ENCODE measurements around the gene DLG2. TPM values are rescaled to one million over a fixed set of nuclear protein-coding genes. Genes with fewer than 3 reads are reported as not detected.
A peak's percentile ranks its signal among the peaks of the same experiment; 100 is the strongest.

DLG2 gene
- total RNA-seq, 1 donor from 2014 or later, result 25.3 TPM

DNA sequence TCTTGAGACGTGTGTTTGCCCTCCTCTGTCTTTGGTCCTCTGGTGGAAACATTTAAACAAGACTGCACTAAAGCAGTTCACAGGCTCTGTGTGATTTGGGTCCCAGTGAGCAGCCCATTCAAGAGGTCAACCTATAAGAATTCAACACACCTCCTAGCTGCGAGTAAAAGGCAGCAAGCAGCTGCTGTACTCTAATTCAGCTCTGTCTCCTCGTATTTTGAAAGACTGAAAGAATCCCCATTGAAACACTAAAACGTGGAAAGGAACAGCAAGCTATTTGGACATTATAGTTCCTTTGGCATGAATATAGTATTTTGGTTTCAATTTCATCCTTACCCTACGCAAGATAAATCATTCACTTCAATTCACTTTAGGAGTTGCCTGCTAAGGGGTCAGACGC lies 1046.7 kb downstream of the DLG2 start:
- DNase-seq (ENCODE audit: low spot score), result no peak

DNA sequence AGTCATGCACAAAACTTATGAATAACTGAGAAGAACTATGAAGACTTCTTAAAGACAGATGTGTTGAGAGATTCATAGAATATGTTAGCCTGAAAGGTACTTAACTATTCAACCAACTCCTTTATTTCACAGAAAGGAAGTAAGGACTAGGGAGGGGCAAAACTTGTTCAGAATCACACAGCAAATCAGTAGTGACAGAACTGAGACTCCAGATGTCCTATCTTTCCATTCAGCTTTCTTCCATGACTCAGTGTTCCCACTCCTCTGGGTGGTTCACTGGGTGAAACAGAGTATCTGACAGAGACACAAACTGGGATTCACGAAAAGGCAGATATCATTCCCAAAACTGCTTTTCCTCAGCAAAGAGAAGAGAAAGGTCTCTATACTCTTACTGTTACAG lies 1053.3 kb downstream of the DLG2 start:
- no peak for DNase-seq (ENCODE audit: low spot score)

DNA sequence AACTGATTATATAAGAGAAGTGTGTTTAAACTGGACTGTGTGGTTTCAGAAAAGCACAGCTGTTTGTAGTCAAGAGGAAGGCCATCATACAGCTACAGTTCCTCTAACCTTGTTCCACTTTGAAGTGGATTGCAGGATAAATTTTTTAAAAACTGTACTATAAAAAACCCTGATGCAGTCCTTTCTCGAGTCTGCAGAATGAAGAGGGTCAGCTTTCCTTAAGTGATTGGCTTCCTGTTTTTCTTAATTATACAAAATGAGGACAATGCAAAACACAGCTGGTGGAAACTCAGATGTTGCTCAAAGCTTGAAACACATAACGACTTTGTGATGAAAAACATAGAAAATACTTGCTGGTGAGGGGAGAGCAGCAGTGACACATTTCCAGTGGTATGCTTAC lies 1060.5 kb downstream of the DLG2 start:
- DNase-seq (ENCODE audit: low spot score), result no peak

DNA sequence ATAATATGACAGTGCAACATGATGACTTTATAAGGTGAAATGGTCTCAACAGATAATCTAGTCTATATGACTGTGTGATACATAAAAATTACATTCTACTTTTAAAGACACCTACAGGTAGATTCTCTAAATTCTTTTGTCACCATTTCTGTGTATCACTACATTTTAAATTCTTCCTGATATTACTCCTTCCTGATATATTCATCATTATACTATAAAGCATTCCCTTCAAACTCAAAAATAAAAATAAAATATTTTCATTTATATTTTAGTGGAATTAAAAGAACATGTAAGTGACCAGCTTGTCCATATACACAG lies 1062.3 kb downstream of the DLG2 start:
- no peak for DNase-seq (ENCODE audit: low spot score)

DNA sequence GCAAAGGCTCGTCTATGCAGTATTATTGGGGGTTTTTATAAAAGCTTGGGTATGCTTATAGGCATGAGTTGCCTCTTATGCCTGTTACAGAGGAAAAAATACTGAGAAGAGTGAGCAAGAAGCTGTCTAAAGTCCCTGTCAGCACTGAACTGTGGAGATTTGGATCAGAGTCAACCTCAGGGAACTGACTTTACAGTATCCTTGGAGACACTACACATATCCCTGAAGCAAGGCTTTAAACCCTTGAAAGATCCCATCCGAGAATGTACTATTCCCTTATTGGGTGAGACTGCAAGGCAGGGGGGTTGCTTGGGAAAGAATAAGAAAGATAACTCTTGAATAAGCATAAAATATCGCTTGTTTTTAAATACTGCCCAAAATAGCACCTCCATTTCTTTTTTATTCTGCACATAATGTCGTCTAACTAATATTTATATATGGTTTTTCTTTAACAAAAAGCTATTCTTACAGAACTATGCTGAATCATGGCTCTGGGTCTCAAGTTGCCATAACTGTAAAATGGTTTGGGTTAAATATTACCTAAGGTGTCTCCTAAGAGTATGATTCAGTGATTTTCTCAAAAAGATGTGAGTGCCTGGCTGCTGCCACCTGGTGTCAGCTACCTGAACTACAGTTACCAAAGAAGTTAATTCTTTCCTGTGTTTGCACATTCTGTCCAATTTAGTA lies 1062.8 kb downstream of the DLG2 start:
- peak; percentile 47 for DNase-seq (ENCODE audit: low spot score)

DNA sequence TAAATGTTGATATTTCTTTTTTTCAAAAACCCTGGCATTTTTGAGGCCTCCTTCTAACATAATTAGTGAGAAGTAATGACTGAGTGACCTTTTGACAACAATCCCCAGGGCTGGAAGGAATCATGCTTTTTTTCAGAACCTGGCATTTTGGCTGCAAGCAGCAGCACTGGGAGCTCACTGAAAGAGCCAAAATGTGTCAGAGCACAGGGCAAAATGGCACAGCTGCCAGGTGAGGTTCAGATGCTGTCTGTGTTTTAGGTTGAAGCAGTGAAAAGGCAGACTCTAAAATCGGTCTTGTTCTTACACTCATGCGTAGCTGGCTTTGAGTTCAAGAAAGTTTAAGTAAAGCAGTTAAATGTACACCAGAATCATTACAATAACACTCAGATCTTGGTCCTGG lies 1063.8 kb downstream of the DLG2 start:
- no peak for DNase-seq (ENCODE audit: low spot score)

DNA sequence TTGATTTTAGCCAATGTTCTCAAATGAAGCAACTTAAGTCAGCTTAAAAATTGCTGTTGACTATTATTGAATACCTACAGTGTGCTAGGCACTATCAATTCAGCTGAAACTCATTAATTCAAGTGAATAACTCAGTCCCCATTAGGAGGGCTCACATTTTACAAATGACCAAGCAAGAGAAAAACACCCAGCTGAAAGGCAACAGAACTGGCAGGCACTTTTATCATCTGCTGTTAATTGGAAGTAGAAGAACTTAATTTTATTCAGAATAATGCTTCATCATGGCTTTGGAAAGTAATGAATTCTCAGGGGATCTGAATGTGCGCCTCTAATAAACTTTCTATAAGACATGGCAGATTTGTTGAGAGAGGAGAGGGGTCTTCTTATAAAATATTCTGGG lies 1066.9 kb downstream of the DLG2 start:
- no peak for DNase-seq (ENCODE audit: low spot score)

DNA sequence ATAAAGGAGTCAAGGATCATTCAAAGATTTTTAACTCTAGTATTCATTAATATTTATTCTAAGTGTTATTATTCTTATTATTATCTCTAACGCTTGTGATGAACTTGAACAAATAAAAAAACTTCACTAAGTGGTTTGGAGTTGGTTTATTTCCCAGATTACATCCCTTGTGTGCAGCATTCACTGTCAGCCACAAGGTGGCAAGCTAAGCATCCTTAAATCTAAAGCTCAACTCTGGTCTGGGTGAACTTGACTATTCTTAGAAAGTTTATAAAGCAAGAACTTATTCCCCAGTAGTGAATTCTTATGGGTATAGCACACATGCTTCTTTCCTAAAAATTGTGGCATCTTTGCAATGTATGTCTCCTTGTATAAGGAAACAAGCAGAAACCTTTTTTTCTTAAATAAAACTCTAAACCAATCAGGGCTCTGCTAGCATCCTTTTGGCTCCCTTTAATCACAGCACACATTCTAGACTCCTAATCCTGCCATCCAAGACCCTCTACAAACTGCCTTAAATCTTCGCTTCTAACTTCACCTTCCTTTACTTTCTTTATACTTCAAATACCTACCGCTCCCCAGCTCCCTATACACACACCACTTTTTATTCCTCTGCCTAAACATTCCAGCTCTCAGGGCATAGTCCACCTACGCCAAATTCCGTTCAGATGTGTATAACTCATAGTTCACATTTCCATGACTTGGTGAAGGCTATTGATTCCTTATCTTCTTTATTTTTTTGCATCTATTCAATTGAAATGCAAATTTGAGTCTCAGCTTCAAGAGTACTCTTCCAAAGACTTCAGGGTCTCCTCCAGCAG lies 1068.8 kb downstream of the DLG2 start:
- peak; percentile 60 for DNase-seq (ENCODE audit: low spot score)

DNA sequence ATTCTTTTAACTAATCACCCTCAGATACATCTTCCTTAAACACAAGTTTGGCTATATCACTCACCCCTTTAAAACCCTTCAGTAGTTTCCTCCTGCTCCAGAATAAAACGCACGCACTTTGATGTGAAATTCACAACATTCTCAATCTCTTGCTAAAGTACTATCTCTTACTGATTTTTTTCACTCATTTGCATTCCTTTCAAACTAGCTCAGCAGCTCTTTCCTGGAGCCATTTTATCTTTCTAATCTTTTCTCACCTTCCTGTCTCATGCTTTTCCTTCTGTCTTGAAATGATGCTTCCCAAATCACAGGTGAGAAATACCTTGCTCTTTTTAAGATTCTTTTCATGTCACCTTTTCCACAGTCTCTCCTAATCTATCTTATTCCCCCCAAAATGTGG lies 1074.4 kb downstream of the DLG2 start:
- DNase-seq (ENCODE audit: low spot score), result no peak

DNA sequence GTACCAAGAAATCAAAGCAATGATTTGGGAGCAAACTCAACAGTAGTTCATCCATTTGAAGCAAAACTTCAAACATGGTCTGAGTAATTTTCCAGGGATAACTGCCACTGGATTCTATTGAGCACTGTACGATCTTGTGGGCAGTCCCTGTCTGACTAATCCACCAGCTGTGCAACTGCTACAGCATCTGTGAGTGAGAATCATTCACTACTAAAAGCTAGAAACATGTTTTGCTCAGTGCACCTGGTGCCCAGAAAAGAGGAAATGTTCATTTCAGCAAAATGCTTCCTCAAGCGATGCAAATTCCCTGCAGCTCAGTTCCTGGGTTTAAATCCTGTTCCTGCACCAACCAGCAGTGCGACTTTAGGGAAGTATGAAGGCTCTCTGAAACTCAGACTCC lies 1077.9 kb downstream of the DLG2 start:
- DNase-seq (ENCODE audit: low spot score), result no peak

DNA sequence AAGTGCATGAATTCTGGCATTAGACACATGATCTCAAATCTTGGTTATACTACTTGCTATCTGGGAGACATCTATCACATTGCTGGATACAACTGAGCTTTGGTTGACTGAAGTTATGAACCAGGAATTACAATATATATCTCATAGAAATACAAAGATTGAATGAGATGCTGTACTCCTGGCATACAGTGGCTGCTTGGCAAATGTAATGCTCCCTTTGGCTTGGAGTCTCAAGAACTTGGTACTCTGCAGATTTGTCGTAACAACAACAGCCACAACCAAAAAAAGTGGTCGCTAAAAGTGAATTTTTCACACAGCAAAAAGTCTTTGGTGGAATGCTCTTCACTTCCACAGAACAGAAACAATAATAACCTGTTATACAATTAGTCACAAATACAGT lies 1082.6 kb downstream of the DLG2 start:
- DNase-seq (ENCODE audit: low spot score), result no peak

DNA sequence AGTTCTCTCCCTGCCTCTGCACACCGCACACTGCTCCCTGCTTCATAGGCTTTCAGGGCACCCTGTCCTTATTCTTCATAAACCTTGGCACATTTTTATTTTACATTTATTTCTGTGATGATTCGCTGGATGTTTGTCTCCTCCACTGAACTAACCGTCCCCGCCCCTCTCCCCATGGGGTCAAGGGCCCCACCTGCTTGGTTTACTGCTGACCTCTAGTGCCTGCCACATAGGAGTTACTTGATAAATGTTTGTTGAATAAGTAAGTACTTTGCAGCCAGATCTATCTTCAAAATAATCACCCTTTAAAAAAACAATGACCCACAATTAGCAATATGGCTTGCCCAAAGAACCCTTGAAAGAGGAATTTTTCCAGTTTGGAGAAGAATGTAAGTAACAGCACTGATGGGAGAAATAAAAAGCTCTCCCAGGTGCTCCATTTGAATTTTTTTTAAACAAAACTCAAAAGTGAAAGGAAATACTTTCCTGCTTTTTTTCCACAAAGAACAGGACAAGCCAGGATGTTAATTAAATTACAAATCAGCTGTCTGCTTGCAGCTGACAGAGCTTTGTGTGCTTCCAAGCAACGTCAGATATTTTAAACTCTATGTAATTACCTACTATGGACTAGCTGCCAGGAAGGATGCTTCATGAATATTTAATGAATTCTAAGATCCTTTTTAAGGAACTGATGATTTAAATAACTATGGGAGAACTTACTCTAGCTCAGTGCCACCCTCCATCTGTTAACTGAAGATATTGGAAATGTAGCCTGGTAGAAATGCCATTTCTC lies 1083.6 kb downstream of the DLG2 start:
- no peak for DNase-seq (ENCODE audit: low spot score)

DNA sequence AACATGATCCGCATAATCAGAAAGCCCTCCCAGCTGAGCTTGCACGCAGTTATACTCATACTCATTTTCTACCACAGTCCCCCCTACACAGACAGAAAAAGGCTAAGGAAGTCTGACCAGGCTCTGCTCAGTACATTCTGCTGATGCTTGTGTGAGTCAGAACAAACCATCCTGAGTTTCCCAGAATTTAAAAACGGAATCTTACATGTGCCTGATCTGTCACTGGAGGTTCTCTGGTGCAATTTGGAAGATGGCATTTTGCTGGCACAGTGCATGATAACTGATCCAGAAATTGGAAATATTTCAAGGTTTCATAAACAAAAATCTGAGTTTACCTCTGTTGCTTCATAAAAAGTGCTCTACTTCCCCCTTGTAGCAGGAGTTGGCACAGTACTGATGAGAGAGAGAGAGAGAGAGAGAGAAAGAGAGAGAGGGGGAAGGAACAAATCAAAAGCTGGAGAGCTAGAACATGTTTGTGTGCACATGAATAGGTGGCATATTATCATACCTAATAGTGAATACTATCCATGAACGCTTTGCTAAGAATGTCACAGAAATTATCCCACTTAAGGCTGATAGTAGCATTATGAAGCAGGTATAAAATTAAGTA lies 1085.3 kb downstream of the DLG2 start:
- no peak for DNase-seq (ENCODE audit: low spot score)

DNA sequence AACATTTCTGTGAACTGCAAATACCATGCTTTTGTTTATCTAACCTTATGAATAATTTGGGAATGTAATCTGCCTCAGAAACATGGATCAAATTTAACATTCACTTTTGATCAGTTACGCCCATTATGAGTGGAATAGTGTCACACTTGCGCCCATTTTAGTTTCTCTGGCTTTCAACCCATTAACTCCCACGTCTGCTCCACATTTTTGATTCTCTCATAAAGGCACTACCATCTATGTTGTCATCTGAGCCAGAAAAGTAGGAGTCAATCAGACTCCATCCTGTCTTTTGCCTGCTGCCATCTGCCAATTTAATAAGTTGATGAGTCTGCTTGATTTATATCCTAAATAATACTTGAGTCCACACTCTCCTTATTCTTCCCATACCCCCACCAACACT lies 1090.7 kb downstream of the DLG2 start:
- no peak for DNase-seq (ENCODE audit: low spot score)

DNA sequence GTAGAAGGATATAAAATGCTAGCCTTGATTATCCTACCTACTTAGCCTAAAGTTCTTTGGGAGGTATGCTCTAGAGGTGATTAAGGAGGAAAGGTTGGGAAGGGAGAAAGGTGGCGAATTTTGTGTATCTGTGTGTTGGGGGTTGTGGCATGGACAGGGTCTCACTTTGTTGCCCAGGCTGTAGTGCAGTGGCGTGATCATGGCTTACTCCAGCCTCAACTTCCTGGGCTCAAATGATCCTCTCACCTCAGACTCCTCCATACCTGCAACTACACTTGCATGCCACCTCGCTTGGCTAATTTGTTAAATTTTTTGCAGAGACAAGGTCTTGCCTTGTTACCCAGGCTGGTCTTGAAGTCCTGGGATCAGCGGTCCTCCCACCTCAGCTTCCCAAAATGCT lies 1094.8 kb downstream of the DLG2 start:
- no peak for DNase-seq (ENCODE audit: low spot score)

DNA sequence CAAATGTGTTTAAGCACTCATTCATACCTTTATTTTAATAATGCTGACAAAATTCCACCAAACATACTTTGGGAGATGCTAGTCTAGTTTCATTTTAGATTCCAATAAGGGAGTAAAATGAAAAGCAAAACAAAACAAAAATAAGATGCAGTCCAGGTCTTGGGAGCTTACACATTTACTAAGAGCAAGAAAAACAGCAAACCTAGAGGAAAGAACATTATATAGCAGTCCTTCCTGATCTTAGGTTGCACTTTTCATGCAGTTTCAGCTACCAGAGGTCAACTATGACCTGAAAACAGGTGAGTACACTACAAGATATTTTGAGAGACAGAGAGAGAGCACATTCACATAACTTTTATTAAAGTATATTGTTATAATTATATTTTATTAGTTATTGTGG lies 1100.9 kb downstream of the DLG2 start:
- no peak for DNase-seq (ENCODE audit: low spot score)

DNA sequence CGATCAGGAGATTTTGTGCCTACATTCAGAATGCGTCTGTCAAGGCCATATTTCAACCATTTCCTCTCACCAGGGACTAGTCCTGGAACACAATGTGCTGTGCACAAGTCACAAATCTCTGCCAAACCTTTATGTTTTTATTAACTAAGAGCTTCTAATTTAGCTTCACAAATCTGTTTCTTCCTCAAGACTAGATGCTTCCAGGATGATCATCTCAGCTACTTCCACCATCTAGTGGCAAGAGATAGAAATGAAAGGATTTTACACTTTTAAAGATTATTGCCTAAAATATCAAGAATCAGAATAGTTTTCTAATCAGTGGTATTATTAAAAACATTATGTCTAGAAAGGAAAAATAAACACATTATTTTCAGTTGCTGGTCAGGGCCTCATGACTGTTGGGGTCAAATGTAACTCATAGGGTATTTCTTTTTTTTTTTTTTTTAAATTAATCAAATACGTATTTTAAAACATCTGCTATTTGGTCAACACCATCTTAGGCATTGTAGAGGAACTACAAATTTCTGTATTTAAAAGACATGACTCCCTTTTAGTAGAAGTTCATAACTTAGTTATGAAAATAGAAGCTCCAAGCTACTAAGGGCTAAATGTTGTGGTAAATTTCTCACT lies 1102.6 kb downstream of the DLG2 start:
- peak; percentile 2 for DNase-seq (ENCODE audit: low spot score)

DNA sequence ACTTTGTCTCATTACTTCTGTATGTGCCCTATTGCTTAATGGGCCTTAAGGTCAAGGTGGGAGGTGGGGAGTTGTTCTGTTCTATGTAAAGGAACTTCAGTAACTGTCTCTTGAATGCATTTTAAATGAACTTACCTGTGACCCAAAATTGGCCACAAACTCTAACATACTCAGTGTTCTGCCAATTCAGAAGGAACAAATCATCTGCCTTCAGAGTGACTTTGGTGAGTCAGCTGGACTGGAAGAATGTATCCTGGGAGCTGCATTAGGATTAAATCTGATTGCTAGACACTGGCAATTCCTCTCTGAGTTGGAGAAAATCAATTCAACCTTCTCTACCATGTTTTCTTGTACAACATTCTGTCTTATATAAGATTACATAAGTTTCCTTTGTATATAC lies 1104.8 kb downstream of the DLG2 start:
- DNase-seq (ENCODE audit: low spot score), result no peak

DNA sequence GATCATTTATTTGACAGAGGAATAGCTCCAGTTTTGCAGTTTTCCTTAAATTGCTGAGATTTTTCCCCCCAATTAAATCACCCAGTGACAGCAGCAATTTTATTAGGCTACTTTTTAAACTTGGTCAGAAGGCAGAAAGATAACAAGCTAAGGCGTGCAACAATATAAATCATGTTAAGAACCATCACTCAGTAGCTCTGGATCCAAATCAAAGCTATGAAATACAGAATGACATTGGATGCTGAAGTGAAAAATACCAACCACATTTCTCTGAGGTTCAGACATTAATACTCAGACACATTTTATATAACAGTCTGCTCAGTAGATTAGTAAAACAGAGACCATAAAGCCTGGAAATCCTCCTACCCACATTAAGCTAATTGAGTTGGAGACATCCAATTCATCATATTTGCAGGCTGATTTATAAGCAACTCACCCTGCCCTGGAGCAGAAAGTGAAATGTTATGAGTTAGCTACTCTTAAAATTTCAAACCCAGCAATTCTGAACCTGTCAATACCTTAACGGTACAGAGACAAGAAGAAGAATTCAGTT lies 1108.4 kb downstream of the DLG2 start:
- DNase-seq (ENCODE audit: low spot score), result no peak

DNA sequence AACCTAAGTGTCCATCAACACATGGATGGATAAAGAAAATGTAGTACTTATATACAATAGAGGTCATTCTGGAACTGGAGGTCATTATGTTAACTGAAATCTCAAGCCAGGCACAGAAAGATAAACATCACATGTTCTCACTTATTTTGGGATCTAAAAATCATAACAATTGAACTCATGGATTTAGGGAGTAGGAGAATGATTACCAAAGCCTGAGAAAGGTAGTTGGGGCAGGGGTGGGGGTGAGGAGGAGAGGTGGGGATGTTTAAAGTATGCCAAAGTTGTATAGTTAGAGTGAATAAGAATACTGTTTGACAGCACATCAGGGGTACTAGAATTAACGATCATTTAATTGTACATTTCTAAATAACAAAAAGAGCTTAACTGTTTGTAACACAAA lies 1112.7 kb downstream of the DLG2 start:
- no peak for DNase-seq (ENCODE audit: low spot score)

DNA sequence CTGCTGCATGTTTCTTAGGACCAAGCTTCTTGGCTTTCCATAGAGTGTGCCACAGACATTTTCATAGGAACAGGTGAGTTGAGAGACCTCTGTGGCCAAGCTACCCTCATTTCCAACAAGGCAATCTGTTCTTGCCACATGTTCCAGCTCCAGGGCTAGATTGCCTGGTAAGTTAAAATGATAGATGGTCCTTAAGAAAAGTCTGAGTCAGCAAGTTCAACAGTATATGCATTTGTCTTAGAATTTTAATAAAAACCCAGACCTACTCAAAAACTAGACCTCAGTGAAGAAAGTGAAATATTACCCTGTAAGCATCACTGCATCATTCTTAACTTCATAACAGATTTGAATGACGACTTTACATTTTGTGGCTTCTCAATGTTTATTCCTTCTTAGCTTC lies 1123.6 kb downstream of the DLG2 start:
- no peak for DNase-seq (ENCODE audit: low spot score)

DNA sequence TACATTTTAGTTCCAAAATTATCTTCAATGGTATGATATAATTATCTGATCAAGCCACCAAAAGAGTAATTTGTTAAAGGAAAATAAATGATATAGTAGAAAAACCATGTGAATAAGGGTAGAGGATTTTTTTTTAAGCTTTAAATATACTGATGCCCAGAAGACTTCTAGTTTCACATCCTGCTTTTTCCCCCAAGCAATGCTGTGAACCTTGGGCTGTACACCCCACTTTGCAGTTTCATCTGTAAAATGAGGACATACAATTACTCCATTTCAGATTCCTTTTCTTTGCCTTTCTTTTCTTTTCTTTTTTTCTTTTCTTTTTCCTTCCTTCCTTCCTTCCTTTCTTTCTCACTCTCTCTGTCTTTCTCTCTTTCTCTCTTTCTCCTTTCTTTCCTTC lies 1125.4 kb downstream of the DLG2 start:
- DNase-seq (ENCODE audit: low spot score), result no peak

Data from umbilical cord (tissue), 2 donors.